ENCODE results near the gene RNF121.

DNA sequence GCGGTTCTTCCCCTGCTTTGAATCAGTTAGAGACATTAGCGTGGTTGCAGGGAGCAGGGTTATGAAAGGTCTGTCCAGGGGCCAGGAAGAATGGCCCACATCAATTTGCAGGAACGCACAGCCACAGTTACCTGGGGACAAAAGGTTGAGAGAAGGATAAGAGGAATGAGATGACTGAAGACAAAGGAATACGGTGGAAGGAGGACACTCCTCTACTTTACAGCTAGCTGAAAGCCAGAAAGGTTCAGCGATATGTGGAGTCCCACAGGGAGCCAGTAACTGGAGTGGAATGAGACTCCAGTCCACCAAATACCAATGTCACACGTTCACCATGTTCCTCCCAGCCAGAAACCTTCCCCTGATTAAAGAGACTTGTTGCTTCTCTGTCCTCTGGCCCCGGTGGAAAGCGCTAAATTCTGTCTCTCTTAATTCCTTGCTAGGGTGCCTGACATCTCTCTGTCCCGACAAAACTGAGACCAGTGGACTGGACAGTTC, 11.2 kb upstream of the RNF121 start:
- TF ChIP-seq, protein P1, sequence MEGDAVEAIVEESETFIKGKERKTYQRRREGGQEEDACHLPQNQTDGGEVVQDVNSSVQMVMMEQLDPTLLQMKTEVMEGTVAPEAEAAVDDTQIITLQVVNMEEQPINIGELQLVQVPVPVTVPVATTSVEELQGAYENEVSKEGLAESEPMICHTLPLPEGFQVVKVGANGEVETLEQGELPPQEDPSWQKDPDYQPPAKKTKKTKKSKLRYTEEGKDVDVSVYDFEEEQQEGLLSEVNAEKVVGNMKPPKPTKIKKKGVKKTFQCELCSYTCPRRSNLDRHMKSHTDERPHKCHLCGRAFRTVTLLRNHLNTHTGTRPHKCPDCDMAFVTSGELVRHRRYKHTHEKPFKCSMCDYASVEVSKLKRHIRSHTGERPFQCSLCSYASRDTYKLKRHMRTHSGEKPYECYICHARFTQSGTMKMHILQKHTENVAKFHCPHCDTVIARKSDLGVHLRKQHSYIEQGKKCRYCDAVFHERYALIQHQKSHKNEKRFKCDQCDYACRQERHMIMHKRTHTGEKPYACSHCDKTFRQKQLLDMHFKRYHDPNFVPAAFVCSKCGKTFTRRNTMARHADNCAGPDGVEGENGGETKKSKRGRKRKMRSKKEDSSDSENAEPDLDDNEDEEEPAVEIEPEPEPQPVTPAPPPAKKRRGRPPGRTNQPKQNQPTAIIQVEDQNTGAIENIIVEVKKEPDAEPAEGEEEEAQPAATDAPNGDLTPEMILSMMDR (conservative IDR thresholded peaks at IDR 0.05; ENCODE audit: low read length), result no peak
- TF ChIP-seq EZH2phosphoT487 (IDR thresholded peaks at IDR 0.05; ENCODE audit: borderline replicate concordance, low read depth, low read length), result no peak
